CD4-positive, alpha-beta T cell (primary cell): ENCODE data around the gene ZBTB4. TPM values are rescaled to one million over a fixed set of nuclear protein-coding genes. Genes with fewer than 3 reads are reported as not detected.
A peak's percentile ranks its signal among the peaks of the same experiment; 100 is the strongest.

ENCODE experiments used
- ATAC-seq: fragments of 200-7000 bp; cut with Tn5 transposase; one replicate; pipeline ENCODE4 v1.10.0; 2022; ENCODE audit warnings: mild to moderate bottlenecking; ENCODE audit not compliant: poor library complexity
- CTCF ChIA-PET: fragments of 350-600 bp; sonication (Branson Sonifier 250); formaldehyde crosslinking; loops from one replicate; lab custom pipeline; 2021; ENCODE audit warnings: antibody characterized with exemption, inconsistent platforms; lab: Charles Lee
- POLR2A ChIA-PET: fragments of 350-600 bp; sonication (Branson Sonifier 250); formaldehyde crosslinking; loops from one replicate; lab custom pipeline; 2021; ENCODE audit warnings: antibody characterized with exemption, inconsistent platforms; lab: Charles Lee
- DNase-seq, 14 experiments: peaks; one replicate each; pipeline ENCODE4 v3.0.0-alpha.2; 2013 to 2020; ENCODE audit warnings: mixed read lengths in 2 of 14
- H3K27ac ChIP-seq, 2 donors: one replicate each; pipeline versions ENCODE4 v1.5.1 to v1.7.0; 2013; ENCODE audit warnings: low read length in 2 of 2, low read depth in 1 of 2, mild to moderate bottlenecking in 1 of 2
- H3K27me3 ChIP-seq, 2 experiments: 1 replicate in 1 of 2; 2 replicates in 1 of 2; pipeline versions ENCODE4 v1.6.1 to v1.7.0; 2013; ENCODE audit warnings: low read length in 2 of 2, control low read depth in 1 of 2, mild to moderate bottlenecking in 1 of 2, moderate library complexity in 1 of 2; ENCODE audit not compliant: insufficient read depth in 2 of 2, control insufficient read depth in 1 of 2
- H3K36me3 ChIP-seq: one replicate; pipeline ENCODE4 v1.6.1; 2013; ENCODE audit warnings: low read length, control low read depth; ENCODE audit not compliant: insufficient read depth
- H3K4me1 ChIP-seq: one replicate; pipeline ENCODE4 v1.6.1; 2013; ENCODE audit warnings: low read length, control low read depth; ENCODE audit not compliant: insufficient read depth
- H3K4me3 ChIP-seq: one replicate; pipeline ENCODE4 v1.5.1; 2013; ENCODE audit warnings: mild to moderate bottlenecking, low read length, moderate library complexity
- H3K9me3 ChIP-seq, 2 experiments: 1 replicate in 1 of 2; 2 replicates in 1 of 2; pipeline versions ENCODE4 v1.6.1 to v1.7.0; 2013; ENCODE audit warnings: low read length in 2 of 2, mild to moderate bottlenecking in 2 of 2, control low read depth in 1 of 2, moderate library complexity in 1 of 2; ENCODE audit not compliant: control insufficient read depth in 1 of 2, insufficient read depth in 1 of 2
- H3K27ac Mint-ChIP-seq: one replicate; pipeline ENCODE4 v1.8.0; 2020; ENCODE audit warnings: mixed read lengths
- H3K27me3 Mint-ChIP-seq: one replicate; pipeline ENCODE4 v1.8.0; 2021; ENCODE audit warnings: mixed read lengths
- H3K36me3 Mint-ChIP-seq: one replicate; pipeline ENCODE4 v1.8.0; 2021; ENCODE audit warnings: low read depth, mixed read lengths
- H3K4me1 Mint-ChIP-seq: one replicate; pipeline ENCODE4 v1.8.0; 2021; ENCODE audit warnings: low read depth, mixed read lengths
- H3K4me3 Mint-ChIP-seq: one replicate; pipeline ENCODE4 v1.8.0; 2020; ENCODE audit warnings: mild to moderate bottlenecking, mixed read lengths
- H3K9me3 Mint-ChIP-seq: one replicate; pipeline ENCODE4 v1.8.0; 2020; ENCODE audit warnings: mixed read lengths
- CTCF ChIP-seq: fragments of 200-600 bp; IDR thresholded peaks from one replicate; pipeline ENCODE4 v1.8.0; 2022; ENCODE audit warnings: antibody characterized with exemption, mild to moderate bottlenecking
- intact Hi-C, 2 experiments: fragments of 100-400 bp; cut with DNase I in 1 of 2; cut with micrococcal nuclease in 1 of 2; formaldehyde crosslinking; loops; one replicate each; pipeline versions ENCODE4 v1.15.1 to v1.9.0; 2023 to 2025; cut with DNase I, micrococcal nuclease
- total RNA-seq, 174 experiments: library from RNA in 2 of 174; stranded (reverse) in 2 of 174; gene quantifications; one replicate each; pipeline ENCODE4 v1.2.3 and lab custom pipeline; 2021 to 2026

ZBTB4 gene
- total RNA-seq, 2 experiments from 2014 or later, result 55.1 to 55.6 TPM

- peaks cover 4% of the 10 kb centered on the region for H3K36me3 Mint-ChIP-seq
- Histone ChIP-seq H3K27ac (peak overlapping the region; percentile 83 to 93), H3K4me1 (peaks cover 58% of the 10 kb centered on the region), H3K4me3 (peak overlapping the region; percentile 86), H3K36me3 (no peaks in the 10 kb centered on the region), H3K9me3 (peaks cover 0 to 12% of the 10 kb centered on the region in 2 experiments), H3K27me3 (peaks cover 22 to 27% of the 10 kb centered on the region in 2 experiments)
- peak; percentile 29 to 82 (median 52) for DNase-seq
- H3K4me3 Mint-ChIP-seq, result peak overlapping the region; percentile 87
- POLR2A ChIA-PET, result interaction anchor here (0.7 to 9.0 kb wide), 38 partner anchors 10 to 401 kb away, joined by 3 to 156 read pairs (median 6); partner anchors contain the start of genes ACAP1, DVL2, FXR2 and MPDU1
- intact Hi-C loops, result loop anchor here (1.0 to 10.0 kb wide), 16 partner anchors 19 to 389 kb away; partner anchors contain the start of genes CTDNEP1 (in 1 of the 2), EIF5A (in 1 of the 2), ELP5 (in 1 of the 2) and KCTD11 (in 1 of the 2)
- no peaks in the 10 kb centered on the region for H3K9me3 Mint-ChIP-seq
- ATAC-seq, result peak; percentile 38
- CTCF ChIA-PET, result interaction anchor here (0.8 to 4.8 kb wide), 30 partner anchors 11 to 390 kb away, joined by 3 to 61 read pairs (median 6); partner anchors contain the start of genes FXR2, POLR2A, SENP3 and SLC35G6
- peaks cover 23% of the 10 kb centered on the region for H3K27me3 Mint-ChIP-seq
- H3K27ac Mint-ChIP-seq, result peak overlapping the region; percentile 87
- peaks cover 48% of the 10 kb centered on the region for H3K4me1 Mint-ChIP-seq
- TF ChIP-seq CTCF, result peak; percentile 63
These were observed 43.5 kb downstream of the ZBTB4 start for GRCh38 chr17:7435676-7436555.

- H3K9me3 ChIP-seq, result no peaks in the 10 kb centered on the region
- intact Hi-C loops, result loop anchor here (1.0 to 10.0 kb wide), 3 partner anchors 25 to 47 kb away; partner anchors contain the start of genes NLGN2 (in 1 of the 2), PLSCR3 (in 1 of the 2) and TNK1 (in 1 of the 2)
- Mint-ChIP-seq H3K36me3 (peaks cover 4% of the 10 kb centered on the region), H3K27ac (no peak overlapping the region), H3K27me3 (no peaks in the 10 kb centered on the region), H3K4me3 (no peak overlapping the region), H3K4me1 (peaks cover 19% of the 10 kb centered on the region), H3K9me3 (no peaks in the 10 kb centered on the region)
- no peak overlapping the region for H3K4me3 ChIP-seq
- H3K27ac ChIP-seq, result no peak overlapping the region
- ChIA-PET POLR2A (no interaction called here), CTCF (interaction anchor here (0.9 to 1.3 kb wide), 2 partner anchors 77 to 218 kb away, joined by 3 to 5 read pairs; partner anchors contain the start of gene TMEM95)
- peaks cover 22% of the 10 kb centered on the region for H3K4me1 ChIP-seq
- DNase-seq, result no peak
- H3K27me3 ChIP-seq, result no peaks in the 10 kb centered on the region
- no peaks in the 10 kb centered on the region for H3K36me3 ChIP-seq
- TF ChIP-seq CTCF, result no peak
- ATAC-seq, result no peak
These were observed 47.1 kb downstream of the ZBTB4 start for GRCh38 chr17:7432296-7432695.

GRCh38 chr17:7431231-7431630, 48.2 kb downstream of the ZBTB4 start:
- H3K36me3 ChIP-seq, result no peaks in the 10 kb centered on the region
- DNase-seq (no peak), ATAC-seq (no peak)
- intact Hi-C loops, result loop anchor here (5.0 to 10.0 kb wide), 2 partner anchors 39 to 46 kb away; partner anchors contain the start of genes PLSCR3 (in 1 of the 2) and TNK1 (in 1 of the 2)
- no peak overlapping the region for H3K27ac Mint-ChIP-seq
- H3K9me3 ChIP-seq, result no peaks in the 10 kb centered on the region
- peaks cover 4% of the 10 kb centered on the region for H3K36me3 Mint-ChIP-seq
- peaks cover 11% of the 10 kb centered on the region for H3K4me1 ChIP-seq
- H3K4me1 Mint-ChIP-seq, result peaks cover 11% of the 10 kb centered on the region
- POLR2A ChIA-PET, result no interaction called here
- H3K4me3 ChIP-seq, result no peak overlapping the region
- H3K27ac ChIP-seq, result no peak overlapping the region
- H3K27me3 ChIP-seq, result no peaks in the 10 kb centered on the region
- H3K4me3 Mint-ChIP-seq, result no peak overlapping the region
- H3K27me3 Mint-ChIP-seq, result no peaks in the 10 kb centered on the region
- CTCF ChIA-PET, result interaction anchor here (0.6 to 1.3 kb wide), 2 partner anchors 76 to 165 kb away, joined by 3 to 5 read pairs; partner anchors contain the start of gene TMEM95
- no peaks in the 10 kb centered on the region for H3K9me3 Mint-ChIP-seq
- no peak for TF ChIP-seq CTCF
